ENCODE data around the gene IL31RA.
"Not testable (repeated sequence)": the region's sequence is repeated elsewhere in the genome, so short reads cannot be mapped to it uniquely, and the experiment has no call there.

The IL31RA gene

DNA sequence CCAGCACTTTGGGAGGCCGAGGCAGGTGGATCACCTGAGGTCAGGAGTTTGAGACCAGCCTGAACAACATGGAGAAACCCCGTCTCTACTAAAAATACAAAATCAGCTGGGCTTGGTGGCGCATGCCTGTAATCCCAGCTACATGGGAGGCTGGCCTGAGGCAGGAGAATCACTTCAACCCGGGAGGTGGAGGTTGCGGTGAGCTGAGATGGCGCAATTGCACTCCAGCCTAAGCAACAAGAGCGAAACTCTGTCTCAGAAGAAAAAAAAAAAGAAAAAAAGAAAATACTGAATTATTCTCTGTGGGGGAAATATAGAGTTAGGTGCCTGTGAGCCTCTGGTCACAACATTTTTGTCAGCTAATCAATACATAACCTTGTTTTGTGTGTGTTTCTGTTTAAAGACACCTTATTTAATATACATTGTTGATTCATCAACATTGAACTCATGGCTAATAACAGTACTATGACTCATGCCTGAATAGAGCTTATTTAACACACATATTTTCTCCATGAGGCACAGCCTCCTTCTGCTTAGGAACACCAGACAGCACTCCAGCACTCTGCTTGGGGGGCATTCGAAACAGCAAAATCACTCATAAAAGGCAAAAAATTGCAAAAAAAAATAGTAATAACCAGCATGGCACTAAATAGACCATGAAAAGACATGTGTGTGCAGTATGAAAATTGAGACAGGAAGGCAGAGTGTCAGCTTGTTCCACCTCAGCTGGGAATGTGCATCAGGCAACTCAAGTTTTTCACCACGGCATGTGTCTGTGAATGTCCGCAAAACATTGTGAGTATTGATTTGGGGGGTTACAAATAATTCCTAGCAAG is at the start of gene IL31RA:
Gene IL31RA, plus strand, starts transcription at position 519 of the 836 bp plus-strand sequence. Its CDS starts 214 bp downstream, at position 733.
- DNase-seq: peak; percentile 31

DNA sequence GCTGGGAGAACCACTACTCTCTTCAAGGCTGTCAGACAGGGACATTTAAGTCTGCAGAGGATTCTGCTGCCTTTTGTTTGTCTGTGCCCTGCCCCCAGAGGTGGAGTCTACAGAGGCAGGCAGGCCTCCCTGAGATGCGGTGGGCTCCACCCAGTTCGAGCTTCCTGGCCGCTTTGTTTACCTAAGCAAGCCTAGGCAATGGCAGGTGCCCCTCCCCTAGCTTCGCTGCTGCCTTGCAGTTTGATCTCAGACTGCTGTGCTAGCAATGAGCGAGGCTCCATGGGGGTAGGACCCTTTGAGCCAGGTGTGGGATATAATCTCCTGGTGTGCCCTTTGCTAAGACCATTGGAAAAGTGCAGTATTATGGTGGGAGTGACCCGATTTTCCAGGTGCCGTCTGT is 42.3 kb upstream of the IL31RA start:
- DNase-seq: not testable (repeated sequence)

DNA sequence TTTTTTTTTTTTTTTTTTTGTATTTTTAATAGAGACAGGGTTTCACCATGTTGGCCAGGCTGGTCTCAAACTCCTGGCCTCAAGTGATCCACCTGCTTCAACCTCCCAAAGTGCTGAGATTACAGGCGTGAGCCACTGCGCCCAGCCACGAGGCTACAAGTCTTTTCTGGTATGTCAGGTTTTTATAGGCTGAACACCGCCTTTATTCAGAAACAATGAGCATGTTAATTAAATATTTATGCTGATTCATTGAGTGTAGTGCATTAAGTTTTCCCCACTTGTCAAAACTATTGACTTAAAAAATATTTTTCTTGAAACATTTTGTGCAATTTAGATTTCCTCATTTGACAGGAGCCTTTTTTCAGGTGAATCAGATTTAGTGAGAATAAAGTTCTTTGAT is 35.2 kb upstream of the IL31RA start:
- not testable (repeated sequence) for DNase-seq

- DNase-seq: peak; percentile 14
Observed at GRCh38 chr5:55816342-55816741, 34.8 kb upstream of the IL31RA start.

DNA sequence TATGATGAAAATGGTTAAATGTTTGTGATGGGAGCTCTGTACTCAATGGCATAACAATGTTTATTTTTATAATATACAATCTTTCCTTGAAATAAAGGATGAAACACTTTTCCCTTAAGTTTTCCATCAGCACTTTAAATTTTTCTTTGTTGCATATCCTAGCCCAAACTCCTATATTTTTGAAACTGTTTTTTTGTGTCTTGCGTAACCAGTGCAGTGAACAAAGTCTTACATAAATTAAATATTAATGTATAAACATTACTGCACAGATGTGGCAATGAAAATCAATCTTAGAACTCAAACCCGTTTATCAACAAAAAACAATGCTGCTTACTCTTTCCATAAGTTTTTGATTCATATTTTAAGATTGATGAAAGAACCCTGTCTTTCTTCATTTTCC is 34.1 kb upstream of the IL31RA start:
- no peak for DNase-seq

GRCh38 chr5:55820488-55820887 is 30.7 kb upstream of the IL31RA start:
- DNase-seq: no peak

GRCh38 chr5:55821731-55822512 is 29.2 kb upstream of the IL31RA start:
- DNase-seq: no peak

DNA sequence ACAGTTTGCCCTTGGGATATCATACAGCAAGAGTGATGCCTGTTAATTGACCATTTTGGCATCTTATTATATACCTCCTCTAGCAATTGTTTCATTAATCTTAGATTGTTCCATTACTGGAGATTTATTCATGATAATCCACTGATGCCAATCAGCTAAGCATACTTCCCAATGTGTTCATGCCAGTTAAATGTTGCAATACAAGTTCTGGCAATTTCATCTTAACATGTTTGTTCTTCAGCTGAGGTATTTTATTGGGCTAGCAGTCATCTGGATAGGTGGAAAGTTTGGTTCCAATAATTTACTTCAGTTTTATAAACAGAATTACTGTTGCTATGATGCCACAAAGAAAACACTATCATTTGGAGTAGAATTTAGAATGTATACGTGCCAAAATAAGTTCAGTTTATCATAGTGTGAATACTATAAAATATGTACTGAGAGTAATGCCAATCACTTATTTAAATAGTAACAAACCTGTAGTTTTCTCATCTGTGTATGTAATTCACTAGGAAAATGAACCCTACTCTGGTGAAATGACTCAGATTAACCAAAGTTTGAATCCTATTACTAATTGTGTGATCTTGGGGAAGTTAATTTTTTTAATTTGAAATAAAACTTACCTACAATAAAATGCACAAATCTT is 27.9 kb upstream of the IL31RA start:
- DNase-seq: no peak

GRCh38 chr5:55829956-55830355 is 21.2 kb upstream of the IL31RA start:
- no peak for DNase-seq

DNA sequence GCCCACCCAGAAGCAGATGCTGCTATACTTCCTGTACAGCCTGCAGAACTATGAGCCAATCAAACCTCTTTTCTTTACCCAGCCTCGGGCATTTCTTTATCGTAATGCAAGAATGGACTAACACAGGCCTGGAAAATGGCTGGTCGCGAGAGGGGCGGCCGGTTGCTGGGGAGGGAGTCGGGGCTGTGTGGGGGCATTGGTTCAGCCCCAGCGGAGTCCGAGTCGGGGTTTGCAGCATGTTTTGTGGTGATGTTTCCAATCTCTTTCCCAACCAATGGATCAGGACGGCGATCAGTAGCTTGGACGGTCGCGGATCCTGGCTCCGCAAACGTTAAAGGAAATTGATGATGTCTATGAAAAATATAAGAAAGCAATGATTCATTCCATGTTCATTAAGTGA is 18.7 kb upstream of the IL31RA start:
- DNase-seq: no peak

- no peak for DNase-seq
Observed at GRCh38 chr5:55836191-55836590, 15.0 kb upstream of the IL31RA start.

GRCh38 chr5:55841976-55842375 is 9.2 kb upstream of the IL31RA start:
- no peak for DNase-seq

DNA sequence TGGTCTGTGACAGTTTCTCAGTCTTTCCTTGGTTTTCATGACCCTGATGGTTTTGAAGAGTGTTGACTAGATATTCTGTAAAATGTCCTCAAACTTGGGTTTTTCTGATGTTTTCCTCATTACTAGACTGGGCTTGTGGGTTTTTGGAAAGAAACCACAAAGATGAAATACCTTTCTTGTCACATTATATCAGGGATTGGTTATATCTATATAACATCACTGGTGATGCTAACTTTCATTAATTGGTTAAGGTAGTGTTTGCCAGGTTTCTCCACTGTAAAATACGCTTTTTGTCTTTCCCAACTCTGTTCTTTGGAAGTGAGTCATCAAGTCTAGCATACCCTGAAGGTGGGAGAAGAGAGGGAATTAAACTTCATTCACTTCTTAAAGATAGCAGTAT is 3.3 kb upstream of the IL31RA start:
- DNase-seq: no peak

- DNase-seq: no peak
Observed at GRCh38 chr5:55848783-55849182, 2.4 kb upstream of the IL31RA start.

- no peak for DNase-seq
Observed at GRCh38 chr5:55851675-55851979, 470 bp downstream of the IL31RA start.

DNA sequence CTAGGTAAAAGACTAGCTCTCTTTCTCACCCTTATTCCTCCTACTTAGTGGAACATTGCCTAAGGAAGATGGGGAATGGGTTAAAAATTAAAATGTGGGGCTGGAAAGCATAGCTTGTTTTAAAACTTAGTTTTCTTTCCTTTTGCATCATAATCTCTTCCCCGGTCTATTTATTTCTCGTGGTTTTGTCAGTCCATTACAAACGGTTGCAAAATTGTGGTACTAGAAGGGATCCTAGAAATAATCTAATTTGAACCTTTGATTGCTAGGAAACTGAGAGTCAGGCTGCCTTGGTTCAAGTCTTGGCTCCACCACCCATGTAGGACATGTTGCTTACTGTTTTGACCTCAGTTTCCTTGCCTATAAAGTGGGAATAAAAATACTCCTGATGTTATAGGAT is 1.3 kb downstream of the IL31RA start:
- DNase-seq: no peak

DNA sequence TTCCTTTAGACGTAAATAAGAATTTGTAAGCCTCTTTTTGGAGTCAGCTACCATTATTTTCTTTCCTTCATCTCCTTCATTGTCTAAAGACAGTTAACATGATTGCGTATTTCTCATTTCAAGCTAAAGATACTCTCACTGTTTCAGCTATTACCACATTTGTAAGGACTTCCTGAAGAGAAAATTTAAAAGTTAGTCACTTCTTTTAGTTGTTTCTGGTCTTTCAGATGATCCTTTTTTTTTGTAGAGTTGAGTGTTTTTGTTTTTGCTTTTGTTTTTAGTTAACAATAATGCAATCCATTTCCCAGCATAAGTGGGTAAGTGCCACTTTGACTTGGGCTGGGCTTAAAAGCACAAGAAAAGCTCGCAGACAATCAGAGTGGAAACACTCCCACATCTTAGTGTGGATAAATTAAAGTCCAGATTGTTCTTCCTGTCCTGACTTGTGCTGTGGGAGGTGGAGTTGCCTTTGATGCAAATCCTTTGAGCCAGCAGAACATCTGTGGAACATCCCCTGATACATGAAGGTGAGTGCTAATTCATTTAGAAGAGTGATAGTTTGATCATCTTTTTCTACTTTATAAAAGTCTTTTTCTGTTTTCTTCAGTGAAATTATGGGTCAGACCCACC is 2.0 kb downstream of the IL31RA start:
- no peak for DNase-seq

DNA sequence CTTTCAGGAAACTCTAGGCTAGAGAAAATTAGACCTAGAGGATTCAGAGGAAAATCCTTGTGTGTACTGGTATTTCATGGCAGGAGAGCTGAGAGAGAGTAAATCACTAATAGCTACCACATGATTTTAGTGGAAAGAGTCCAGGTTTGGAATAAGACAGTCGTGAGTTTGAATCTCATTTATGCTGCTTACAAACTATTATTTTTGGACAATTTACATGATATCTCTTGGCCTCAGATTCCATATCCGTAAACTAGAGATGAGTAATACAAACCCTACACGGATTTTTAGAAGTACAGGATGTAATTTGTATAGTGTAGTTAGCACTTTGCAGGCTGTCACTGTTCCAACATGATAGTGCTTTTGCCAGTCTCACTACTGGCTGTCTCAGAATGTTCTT is 2.7 kb downstream of the IL31RA start:
- no peak for DNase-seq

- no peak for DNase-seq
Observed at GRCh38 chr5:55855509-55855908, 4.4 kb downstream of the IL31RA start.

- peak; percentile 8 for DNase-seq
Observed at GRCh38 chr5:55856516-55857246, 5.5 kb downstream of the IL31RA start.

DNA sequence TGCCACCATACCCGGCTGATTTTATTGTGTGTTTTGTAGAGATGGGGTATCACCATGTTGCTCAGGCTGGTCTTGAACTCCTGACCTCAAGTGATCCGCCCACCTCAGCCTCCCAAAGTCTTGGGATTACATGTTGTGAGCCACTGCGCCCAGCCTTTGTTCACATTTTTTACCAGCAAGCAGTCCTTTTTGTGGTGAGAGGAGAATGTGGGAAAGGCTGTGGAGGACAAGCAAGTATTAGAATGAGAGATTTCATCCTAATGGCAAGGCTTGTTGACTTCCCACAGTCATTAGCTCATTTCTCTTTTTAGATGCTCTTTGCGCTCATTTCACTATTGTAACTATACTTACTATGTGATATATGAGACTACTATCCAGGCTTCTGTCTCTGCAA is 6.1 kb downstream of the IL31RA start:
- DNase-seq: no peak

DNA sequence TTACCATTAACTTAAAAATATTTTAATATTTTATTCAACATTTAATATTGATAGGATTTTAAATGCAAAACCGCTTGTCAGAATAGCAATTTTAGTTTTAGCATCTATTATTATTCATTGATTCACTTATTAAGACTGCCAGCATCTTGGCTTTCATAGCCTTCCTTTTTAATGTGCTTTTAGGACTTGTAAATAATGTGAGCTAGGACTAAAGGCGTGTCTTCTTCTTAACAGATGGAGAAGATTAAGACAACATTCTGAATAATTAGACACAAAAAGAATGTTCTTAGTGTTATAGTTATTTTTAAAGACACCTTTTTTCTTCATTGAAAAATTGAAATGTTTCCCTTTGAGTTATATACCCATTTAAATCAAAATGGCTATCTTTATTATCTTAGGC is 6.9 kb downstream of the IL31RA start:
- DNase-seq: no peak

GRCh38 chr5:55860288-55860687 is 9.1 kb downstream of the IL31RA start:
- peak; percentile 25 for DNase-seq

Measured in OCI-M1 (cell line).